Measurements from ENCODE around the gene CAMK2B.

The CAMK2B gene

DNA sequence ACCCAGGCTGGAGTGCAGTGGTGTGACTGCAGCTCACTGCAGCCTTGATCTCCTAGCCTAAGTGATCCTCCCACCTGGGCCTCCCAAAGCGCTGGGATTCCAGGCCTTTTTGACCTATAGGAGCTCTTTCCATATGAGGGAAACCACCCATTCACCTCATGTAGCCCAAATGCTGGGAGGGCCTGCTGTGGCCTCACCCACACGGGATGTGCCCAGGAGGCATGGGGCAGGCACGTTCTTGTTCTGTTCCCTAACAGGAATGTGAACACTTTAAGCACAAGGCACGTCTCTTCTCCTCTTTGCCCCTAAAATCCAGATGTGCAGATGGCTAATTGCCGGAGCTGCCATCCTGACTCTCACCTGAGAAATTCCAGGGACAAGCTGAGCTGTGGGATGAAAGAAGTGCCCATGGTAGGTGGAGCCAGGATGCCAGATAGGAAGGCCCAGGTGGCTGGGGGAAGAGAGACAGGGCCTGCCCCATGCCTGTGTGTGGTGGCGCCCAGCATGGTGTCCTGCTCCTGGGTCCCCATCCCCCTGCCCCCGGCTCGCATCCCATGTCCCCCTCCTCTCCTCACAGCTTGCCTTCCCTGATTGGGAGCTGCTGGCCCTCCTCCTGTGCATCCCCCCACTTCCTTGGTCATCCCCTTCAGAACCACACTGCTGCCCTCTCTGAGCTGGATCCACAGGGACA is 17.3 kb downstream of the CAMK2B start:
- DNase-seq: no peak

DNA sequence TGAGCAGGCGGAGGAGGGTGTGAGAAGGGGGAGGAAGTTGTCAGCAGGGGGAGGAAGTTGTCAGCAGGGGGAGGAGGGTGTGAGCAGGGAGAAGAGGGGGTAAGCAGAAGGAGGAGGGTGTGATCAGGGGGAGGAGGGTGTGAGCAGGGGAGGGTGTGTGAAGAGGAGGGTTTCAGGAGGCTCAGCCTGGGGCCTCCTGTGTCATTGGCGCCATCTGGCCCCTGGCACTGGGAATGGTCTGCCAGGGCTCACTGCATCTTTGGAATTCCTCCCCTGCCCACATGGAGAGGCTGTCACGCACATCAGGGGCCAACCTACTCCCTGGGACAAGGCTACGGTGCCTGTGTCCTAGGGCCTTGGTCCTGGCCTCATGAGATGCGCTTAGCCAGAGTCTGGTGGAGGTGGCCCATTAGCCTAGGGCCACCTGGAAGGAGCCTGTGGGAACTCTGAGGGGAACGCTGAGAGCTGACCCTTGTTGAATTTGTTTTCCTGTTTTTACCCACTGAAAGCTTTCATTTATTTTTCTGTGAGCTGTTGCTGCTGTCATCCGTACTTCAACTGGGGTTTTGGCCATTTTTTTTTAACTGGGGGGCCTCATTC is 18.0 kb downstream of the CAMK2B start:
- peak; percentile 71 for DNase-seq

DNA sequence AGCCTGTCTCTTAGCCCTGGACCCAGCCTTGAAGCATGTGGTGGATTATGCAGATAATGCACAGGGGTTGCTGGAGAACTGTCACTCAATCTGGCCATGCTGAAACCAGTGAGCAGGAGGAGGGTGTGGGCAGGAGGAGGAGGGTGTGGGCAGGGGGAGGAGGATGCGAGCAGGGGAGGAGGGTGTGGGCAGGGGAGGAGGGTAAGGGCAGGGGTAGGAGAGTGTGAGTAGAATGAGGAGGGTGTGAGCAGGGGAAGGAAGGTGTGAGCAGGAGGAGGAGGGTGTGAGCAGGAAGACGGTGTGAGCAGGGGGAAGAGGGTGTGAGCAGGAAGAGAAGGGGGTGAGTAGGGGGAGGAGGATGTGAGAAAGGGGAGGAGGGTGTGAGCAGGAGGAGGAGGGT is 18.8 kb downstream of the CAMK2B start:
- no peak for DNase-seq

DNA sequence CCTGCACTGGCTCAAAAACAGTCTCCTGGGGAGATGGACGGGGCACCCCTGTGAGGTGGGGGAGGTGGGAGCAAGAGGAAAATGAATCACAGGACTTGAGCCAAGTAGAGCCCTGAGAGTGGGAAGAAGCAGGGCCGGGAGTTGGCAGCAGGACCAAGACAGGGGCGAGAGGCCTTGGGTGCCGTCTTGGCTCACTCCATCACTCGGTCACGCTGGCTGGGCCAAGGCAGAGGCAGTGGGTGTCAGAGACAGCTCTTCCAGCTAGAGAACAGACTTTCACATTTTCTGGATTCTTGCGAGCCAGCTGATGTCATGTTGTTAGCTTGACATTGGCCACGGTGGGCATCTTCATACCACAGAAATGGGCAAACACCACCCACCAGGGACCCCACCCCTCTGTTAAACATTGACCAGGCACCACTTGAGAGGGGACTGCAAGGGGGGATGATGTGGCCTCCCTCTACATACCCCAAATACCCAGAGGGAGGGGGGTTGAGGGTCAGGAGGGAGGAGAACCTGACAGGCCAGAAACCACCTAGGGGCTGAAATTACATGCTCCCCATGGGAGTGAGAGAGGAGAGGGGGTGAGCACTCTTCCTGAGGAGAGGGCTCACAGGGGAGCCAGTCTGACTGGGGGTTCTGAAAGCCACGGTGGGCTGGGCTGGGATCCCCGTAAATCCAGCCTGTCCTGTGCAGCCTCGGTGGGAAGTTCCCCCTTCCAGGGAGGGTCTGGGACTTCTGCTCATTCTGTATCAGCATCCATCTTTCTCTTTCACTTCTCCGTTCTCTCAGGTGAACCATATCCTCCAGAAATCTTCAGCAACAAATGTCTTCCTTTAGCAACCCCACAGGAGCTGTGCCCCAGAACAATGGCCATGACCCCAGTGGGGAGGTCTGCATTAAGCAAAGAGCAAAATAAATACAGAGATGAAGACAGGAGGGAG is 19.6 kb downstream of the CAMK2B start:
- no peak for DNase-seq

DNA sequence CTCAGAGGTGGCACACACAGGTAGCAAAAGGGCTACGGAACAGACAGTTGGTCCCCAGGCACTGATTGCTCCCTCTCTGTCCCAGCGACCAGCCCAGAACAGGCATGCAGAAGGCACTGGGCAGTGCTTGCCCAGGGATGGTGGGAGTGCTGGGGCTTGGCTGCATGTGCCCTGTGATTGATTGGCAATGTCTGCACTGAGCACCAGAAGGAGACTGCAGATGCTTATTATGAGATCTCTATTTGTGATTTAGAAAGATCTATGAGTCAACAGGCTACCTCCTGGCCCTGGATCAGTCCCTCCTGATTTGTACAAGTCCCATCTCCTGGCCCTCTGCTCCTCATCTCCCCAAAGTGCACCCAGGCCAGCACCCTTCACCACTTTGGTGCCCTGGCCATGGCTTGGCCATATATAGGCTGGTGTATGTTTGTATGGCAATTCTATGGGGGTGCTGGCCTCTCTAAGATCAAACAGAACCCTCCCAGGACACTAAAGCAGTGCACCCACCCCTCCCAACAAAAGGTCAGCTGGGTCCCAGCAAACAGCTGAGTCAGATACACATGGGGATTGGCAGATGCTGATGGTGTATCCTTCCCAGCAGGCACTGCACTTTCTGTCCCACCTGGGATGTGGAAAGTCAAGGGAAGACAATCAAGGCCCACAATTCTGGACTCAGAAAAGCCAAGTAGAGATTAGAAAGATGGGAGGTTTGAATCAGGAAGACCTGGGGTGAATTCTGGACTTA is 30.9 kb downstream of the CAMK2B start:
- DNase-seq: no peak

DNA sequence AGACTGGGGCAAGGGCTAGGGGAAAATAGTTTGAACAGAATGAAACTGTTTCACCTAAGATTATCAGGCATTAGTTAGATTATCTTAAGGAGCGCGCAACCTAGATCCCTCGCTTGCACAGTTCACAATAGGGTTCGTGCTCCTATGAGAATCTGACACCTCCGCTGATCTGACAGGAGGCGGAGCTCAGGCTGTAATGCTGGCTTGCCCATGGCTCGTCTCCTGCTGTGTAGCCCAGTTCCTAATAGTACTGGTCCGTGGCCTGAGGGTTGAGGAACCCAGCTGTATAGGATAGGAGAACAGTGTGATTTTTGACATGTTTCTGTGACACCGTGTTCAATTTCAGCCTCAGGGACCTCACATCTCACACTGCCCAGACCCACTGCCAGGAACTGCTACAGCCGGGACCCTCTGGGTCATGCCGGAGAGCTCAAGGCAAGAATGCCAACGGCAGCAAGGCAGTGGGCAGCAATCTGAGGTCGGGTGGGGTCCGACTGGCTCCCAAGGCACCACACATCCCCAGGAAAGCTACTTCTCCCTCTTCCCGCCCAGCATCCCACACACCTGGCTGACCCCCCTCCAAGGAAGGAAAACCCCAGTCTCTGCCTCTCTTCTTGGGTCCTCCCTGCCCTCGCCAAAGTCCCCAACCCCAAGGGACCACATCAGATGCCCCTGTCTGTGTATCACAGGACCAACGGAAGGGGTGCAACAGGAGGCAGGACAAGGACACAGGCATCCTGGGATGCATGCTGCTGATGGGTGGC is 31.7 kb downstream of the CAMK2B start:
- no peak for DNase-seq

DNA sequence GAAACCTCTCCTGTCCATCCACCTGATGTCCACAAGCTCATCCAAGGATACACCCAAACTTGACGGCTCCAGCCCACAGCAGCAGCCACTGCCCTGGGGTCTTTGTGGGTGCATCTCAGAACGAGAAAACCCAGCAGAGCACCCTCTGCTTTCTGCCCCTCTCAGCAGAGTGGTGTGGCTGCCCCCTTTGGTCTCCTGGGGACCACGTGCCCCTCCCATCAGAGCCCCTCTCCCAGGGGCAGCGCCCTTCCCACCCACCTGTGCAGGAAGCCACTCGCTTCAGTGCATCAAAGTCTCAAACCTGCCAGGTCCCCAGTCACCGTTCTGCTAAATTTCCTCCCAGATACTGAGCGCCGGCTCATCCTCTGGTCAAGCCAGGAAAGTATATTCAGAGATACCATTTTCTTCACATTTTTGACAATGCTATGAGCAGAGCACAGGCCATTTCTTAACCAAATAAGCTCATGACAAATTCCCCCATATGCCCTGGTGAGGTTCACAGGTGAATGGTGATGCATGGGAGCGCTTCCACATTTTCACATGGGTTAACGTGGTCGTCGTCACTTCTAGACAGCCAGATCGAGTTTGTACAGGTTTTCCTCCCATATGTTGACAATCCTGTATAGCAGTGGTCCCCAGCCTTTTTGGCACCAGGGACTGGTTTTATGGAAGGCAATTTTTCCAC is 32.4 kb downstream of the CAMK2B start:
- no peak for DNase-seq

DNA sequence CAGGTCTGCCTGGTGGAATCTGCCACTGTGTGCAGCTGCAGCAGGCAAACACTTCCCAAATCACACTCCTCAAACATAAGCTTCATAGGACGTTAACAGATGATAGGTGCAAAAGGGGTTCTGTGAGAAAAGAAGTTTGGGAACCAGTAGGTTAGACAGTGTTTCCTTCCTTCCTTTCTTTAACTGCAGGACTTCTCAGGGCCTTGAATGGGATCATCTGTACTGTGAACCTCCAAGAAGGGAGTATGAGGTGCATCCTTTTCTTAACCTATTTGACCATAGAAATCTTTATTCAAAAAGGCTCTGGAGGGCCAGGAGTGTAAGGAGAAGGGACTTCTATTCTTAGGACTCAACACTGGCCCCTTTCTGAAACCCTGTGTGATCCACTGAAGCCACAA is 33.0 kb downstream of the CAMK2B start:
- no peak for DNase-seq

DNA sequence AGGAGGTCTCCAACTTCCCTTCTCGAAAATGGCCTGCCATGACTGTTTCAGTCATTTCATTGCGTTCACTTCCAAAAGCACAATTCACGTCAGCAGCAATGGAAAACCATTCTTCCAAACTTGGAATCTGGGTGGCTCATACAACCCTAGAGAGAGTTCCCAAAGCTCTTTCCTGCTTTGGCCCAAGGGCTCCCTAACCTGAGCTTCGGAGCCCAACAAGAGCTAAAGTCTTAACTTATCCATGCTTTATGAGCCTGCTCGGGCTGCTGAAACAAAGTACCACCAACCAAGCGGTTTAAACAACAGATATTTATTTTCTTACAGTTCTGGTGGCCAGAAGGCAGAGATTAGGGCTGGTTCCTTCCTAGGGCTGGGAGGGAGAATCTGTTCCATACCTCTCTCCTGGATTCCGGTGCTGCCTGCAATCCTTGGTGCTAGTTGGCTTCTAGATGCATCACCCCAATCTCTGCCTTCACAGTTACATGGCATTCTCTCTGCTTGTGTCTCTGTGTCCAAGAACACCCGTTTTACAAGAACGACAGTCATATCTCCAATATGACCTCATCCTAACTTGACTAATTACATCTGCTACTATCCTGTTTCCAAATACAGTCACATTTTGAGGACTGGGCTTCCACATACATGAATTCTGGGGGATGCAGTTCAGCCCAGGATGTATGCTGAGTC is 33.5 kb downstream of the CAMK2B start:
- DNase-seq: no peak

DNA sequence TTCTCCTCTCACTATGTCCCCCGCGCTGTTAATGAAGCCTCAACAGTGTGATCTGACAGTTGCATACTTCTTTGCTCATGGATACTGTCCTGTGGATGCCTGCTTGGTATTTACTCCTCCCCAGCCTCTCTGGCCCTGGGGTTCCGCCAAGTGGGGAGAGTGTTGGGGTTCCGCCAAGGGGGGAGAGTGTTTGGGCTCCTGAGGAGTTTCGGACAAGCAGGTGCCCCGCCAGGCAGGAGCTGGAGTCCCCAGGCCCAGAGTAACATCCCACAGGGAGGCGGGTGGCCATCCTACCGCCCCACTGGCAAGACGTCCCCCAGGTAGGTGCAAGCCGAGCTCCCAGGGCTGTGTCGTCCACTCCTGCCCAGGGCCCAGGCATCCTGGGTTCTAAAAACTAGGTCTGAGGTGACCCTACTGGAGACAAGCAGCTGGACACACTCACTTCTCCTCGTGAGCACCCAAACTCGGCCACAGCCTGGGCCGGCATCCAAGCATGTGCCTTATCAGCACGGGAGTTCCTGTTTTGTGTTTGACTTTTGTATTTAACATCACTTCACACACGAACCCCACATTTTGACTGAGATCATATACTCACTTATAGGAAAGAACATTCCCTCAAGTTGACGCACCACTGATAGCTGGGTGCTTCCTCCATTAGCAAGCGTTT is 34.2 kb downstream of the CAMK2B start:
- DNase-seq: no peak

DNA sequence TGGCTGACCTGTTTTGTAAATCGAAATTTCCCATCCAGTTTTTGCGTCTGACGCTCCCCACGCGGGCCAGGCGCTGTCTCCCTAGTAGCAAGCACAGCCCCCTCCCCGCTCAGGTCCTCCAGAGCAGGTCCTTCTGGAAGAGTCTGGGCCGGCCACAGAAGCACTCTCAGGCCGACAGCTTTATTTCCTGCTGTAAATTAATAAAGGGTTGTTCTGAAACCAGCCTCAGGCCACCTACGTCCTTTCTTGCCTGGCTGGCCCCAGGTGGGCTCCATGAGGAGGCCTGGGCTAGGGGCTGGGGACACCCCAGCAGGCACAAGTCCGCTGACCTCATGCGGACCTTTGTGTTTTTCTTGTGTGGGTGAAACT is 35.2 kb downstream of the CAMK2B start:
- no peak for DNase-seq

DNA sequence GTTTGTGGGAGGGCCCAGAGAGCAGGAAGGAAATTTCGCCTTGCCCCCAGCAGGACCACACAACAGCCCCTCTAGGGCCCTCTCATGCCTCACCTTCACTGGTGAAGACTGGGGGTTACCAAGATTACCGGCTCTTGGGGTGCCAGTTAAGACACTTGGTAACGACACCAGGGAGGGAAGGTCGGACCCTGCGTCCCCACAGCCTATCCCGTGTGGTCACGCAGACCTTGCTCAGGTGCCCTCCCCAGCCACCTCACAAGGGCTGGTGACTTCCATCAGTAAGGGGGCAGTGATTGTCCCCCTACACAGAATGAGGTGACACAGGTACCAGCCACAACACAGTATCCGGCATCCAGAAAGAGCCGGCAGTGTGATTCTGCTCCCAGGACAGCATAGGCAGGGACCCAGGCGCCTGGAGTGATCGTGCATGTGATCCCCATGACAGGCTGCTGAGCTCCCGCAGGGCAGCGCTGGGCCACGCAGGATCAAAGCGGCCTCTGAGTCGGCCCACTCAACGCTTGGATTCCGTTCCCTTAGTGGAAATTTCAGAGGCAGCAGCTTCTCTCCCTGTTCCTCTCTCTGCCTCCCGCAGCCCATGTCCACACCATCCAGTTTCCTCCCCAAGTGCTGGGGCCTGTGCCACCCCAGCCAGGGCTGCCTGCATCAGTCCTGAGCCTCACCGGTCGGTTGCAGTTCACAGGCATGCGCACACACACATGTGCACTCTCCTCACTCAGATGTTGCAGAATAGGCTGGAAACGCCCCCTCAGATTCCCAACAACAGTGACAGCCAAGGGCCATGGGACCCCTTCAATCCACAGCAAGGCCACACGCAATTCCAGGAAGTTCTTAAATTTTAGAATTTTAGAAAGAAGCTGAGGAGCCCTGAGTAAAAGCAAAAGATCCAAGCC is 35.8 kb downstream of the CAMK2B start:
- no peak for DNase-seq

DNA sequence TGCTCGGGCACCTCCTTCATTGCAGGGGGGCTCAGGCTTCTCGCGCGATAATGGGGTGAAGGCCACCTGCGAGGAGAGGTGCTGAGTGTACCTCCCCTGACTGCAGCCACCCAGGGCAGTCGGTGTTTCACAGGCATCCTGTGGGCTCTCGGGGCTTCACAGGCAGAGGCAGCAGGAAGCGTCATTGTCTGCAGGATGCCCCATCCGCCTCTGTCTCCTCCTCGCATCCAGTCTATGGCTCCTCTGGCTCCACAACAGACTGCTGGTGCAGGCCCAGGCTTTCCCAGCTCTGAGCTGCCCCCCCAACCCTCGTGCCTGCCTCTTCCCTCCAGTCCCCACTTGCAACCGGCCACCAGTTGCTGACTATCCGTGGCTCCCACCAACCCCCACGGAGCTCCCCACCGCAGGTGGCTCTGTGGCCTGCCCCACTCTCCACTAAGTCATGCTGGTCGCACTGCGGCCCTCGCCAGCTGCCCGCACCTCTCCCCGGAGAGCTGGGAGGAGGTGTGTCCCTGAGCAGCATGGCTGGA is 36.5 kb downstream of the CAMK2B start:
- no peak for DNase-seq

DNA sequence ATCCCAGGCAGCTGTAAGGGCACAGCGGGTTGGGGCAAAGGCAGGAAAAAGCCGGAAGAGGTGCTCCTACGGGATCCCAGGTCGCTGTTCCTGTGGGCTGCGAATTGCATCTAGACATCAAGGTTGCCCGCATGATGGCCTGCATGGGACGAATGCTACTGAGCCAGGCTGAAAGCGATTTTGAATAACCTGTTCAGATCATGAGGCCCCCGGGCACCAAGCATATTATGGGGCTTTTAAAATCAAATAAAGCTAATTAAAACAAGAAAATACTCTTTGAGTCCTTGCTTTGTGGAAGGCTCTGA is 37.1 kb downstream of the CAMK2B start:
- no peak for DNase-seq

DNA sequence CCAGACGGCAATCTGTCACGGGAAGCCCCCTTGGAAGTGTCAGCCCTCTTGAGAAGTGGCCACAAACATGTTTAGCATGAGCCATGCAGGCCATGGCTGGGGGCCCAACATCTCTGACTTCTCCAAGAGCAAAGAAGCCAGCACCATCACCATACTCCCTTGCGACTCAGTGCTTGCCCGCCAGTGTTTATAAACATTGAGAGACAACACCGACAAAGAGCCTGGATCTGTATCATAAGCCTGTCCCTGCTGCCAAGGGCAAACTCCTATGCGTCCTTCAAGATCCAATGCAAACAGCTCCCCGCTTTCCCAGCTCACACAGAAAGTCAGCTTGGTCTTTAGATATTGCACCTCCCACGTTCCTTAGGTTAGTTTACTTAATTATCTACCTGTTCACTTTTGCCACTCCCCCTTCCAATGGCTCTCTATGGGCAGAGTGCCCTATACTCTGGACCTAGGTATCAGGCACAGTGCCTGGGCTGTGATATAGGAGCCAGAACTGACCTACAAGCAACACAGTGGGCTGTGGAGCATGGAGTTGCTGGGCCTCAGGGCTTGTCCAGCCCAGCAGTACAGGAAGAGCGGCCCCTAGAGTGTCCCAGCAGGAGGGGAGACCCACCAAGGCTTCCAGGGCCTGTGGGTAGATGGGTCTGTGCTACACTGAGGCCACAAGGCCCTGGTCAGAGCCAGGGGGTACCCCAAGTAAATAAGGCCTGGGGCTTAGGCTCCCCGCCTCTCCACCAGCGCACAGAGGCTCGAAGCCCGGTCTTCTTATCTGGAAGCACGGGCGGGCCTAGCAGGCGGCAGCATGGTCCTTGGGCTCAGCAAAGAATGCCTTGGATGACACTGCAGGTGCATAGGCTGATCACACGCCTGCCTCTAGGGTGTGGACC is 37.7 kb downstream of the CAMK2B start:
- DNase-seq: no peak

DNA sequence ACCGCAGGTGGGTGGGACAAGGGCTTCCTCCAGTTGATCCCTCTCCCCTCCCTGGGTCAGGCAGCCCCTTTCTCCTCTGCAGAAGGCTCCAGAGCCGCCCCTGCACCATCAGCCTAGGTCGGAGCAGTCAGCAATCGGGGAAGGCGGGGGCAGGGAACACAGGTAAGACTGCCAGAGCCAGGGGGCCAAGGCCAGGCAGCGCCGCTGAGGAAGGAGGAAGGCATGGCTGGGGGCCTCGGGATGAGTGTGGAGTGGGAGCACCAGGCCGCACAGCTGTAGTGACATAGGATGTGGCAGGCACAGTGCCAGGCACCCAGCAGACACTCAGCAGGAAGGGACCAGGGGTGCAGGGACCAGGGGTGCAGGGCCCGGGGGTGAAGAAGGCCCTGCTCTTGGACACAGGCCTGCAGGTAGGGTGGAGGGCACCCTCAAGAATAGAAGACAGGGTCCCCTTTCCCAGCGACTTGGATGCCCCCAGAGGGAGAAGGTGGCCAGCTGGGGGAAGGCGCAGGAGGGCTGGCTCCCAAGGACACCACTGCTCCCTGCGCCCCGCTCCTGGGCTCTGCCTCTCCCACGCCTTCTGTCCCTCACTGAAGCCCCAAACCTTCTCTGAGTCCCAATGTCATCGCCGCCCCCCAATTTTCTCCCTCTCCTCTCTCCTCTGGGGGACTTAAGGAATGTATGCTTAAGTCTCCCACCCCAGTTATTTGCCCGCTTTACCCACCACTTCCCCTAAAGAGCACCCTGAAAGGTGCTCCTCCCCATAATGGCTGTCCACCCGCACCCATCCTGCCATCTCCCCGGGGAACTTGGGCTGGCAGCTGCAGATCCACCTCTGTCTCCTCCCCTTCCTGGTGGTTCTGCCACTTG is 38.5 kb downstream of the CAMK2B start:
- DNase-seq: no peak

DNA sequence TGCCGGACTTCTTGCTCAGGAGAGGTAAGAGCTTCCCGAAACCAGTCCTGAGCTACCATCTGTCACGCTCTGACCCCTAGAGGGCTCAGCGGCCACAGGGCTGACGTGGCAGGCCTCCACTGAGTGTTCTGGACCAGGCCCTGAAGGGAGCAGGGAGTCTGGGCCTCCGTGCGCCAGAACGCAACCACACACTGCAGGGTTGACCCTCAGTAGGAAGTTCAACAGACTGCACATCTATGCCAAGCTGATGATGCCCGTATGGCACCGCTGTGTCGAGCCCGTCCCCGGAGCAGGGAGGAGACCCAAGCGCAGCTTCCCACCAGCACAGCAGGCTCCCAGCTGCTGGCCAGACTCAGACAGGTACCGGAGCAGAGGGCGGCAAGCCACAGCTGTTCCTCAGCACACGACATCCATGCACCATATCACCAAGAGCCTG is 39.2 kb downstream of the CAMK2B start:
- DNase-seq: no peak
